HG02981 (cell line): ENCODE results near the gene GMEB2.

Experiments used
- ATAC-seq: cut with Tn5 transposase; IDR thresholded peaks from one replicate; pipeline ENCODE4 v1.9.1; 2021; ENCODE audit warnings: mild to moderate bottlenecking, moderate library complexity; ENCODE audit not compliant: unreplicated experiment

GMEB2 gene

GRCh38 chr20:63548542-63548941, 78.4 kb downstream of the GMEB2 start:
- ATAC-seq: no peak

GRCh38 chr20:63547725-63548480, 79.0 kb downstream of the GMEB2 start, which contains the start of gene SRMS:
Gene SRMS (minus strand): TSS chr20:63547749. CDS start chr20:63547463, 286 bp downstream.
- no peak for ATAC-seq

GRCh38 chr20:63546956-63547724, 79.8 kb downstream of the GMEB2 start:
- no peak for ATAC-seq

DNA sequence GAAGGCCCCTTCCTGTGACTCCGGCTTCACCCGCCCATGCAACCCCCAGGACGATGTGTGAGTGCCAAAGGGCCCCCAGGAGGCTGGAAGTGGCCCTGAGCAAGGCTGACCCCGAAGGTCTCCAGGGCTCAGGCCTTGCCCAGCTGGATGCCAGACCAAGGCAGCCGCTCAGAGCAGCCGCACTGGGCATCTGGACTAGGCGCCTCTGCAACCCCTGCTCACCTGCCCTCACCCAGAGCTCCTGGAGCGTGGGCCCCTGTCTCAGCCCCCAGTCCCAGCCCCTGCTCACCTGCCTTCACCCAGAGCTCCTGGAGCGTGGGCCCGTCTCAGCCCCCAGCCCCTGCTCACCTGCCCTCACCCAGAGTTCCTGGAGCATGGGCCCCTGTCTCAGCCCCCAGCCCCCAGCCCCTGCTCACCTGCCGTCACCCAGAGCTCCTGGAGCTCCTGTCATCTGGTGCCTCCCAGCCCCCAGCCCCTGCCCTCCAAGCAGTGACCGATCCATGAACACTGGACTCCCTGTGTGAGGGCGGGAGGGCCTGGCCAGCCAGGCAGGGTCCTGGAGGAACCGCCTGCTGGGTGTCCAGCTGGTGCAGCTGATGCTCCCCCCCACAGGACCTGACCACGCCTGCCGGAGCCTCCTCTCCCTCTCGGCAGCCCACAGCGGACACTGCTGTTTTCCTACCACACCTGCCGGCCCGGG, 80.5 kb downstream of the GMEB2 start:
- no peak for ATAC-seq

- no peak for ATAC-seq
Observed at GRCh38 chr20:63545814-63546213, 81.1 kb downstream of the GMEB2 start.

DNA sequence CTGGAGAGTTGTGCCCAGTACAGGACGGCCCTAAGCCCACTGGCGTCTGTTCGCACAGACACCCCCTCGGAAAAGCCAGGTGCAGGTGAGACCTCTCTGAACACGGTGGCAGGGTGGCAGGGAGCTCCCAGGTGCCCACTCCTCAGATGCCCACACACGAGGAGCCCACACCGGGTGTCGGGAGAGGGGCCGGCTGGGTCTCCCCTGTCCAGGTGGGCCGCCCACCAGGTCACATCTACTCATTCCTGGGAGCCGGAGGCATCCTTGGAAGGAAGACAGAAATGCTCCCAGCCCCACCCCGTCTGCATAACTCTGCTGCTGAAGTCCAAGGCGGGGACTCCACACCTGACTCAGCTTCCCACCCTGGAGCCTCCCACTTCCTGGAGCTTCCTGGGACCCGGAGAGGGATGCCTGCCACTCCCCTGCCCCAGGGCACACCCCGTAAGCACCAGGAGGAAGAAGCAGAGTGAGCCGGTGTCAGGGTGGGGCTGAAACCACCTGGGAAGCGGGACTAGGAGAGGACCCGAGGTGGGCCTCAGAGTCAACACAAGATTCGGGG, 81.9 kb downstream of the GMEB2 start:
- no peak for ATAC-seq

DNA sequence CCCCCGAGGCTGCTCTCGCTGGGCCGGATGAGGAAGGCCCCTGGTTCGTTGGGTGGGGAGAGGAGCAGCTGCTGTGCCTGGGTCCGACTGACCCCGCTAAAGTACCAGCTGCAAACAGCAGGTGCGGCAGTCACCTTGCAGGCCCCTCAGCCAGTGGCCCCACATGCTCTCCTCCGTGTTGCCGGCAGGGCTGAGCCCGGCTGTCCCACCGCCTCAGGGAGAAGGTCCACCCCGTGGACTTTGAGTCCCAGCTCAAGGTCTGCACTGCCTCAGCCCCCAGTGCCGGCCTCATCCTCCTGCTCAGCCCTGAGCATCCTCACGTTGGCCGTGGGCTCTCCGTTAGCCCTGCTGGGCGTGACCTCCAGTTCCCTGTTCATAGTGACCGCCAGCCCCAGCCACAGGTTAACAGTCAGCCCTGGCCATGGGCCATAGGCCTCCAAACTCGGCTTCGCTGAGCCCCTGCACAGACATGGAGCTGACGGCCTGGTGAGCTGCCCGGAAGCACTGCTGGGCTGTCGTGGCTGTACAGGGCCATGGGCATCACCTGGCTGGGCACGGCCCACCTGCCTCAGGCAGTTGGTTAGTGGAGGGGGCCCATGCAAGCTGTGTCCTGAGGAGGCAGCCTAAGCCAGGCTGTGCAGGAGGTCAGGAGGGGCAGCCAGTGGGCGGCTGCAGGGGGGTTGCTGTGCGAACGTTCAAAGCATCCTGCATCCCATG, 82.5 kb downstream of the GMEB2 start:
- ATAC-seq: no peak

- no peak for ATAC-seq
Observed at GRCh38 chr20:63543733-63544132, 83.2 kb downstream of the GMEB2 start.

- ATAC-seq: no peak
Observed at GRCh38 chr20:63543131-63543530, 83.8 kb downstream of the GMEB2 start.

GRCh38 chr20:63542696-63543095, 84.2 kb downstream of the GMEB2 start:
- ATAC-seq: no peak

- no peak for ATAC-seq
Observed at GRCh38 chr20:63542031-63542559, 84.8 kb downstream of the GMEB2 start.

DNA sequence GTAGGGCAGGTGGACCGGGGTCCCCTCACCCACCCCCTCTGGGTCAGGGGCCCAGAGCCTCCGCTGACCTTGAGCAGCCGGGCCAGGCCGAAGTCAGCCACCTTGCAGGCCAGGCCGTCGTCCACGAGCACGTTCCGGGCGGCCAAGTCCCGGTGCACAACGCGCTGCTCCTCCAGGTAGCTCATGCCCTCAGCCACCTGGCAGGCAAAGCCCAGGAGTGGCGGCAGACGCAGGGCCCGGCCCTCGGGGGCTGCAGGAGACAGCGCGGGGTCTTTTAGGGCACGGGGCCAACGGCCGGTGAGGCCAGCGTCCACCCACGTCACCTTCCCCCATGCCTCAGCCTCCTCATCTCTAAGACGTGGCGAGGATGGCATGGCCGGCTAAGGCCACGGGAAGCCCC, 85.5 kb downstream of the GMEB2 start:
- no peak for ATAC-seq

GRCh38 chr20:63540417-63541186, 86.3 kb downstream of the GMEB2 start:
- ATAC-seq: no peak

DNA sequence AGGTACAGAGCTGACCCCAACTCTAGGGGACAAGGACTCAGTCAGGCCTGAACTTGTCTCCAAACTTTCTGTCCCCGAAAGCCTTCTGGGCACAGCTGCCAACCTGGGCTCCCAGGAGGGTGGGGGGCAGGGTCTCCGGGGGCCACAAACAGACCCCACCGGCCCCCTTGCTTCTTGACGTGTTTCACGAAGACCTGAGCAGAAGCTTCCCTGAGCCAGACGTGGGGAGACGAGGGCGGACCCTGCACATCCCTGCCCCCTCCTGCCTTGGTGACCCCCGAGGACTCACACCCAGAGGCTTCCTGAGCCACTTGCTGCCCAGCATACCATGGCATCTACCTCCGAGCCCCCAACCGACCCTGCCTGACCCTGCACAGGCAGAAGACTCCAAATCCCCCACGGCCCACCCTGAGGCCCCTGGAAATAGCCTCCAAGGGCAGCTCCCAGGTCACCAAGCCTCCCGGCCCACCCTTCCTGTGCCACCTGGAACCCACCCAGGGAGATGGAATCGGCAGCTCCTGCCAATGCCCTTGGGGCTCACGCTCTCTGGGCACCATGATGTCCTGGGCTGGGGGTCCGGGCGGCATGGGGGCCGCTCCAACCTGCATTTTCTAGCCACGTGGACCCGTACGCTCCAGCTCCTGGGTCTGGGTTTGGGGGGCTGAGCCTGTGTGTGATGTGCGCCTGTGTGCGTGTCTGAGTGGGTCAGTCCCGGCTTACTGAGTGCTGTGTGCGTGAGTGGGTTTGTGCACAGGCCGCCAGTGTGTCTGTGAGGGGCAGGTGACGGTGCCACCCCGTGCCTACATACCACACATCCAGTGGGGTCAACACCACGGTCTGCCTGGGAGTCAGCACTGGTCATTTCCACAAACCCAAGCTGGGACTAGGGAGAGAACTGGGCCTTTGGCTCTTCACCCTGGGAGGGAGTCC, 87.2 kb downstream of the GMEB2 start:
- ATAC-seq: no peak

GRCh38 chr20:63539092-63539430, 87.8 kb downstream of the GMEB2 start:
- ATAC-seq: no peak

DNA sequence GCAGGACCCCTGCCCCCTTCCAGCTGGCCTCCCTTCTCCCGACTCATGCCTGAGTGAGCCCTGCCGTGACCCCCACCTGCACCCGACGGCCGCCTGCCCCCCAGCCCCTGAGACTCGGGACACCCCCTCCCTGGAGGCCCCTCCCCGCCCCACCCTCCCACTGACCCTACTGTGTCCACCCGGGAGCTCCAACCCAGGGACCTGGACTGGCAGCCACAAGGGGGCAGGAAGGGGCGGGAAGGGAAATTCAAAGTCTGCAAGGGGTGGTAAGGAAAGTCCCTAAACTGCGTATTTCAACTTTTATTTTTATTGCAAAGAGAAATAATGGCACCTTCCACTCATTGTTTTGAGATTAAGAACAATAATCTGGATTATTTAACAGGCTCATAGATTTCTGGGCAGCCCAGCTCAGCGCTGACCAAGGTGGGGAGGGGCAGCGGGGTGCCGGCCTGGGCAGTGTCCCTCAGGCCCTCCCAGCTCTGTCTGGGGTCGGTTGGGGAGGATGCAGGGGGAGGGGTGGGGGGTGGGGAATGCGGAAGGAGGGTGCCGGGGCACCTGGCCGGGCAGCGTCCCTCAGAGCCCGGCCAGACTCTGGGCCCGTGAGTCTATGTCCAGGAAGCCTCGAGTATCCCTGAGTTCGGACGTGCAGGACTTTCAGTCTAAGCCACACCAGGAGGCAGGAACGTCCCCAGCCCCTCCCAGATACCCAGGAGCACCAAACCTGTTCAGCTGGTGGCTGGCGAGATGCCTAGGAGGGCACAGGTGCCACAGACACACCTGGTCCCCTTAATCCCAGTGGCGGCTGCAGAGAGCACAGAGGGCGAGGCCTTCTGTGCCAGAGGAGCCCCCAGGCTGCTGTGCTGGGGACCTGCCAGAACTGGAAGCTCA, 88.5 kb downstream of the GMEB2 start:
- peak; percentile 6 for ATAC-seq
